Glomerular visceral epithelial cell (primary cell): ENCODE measurements around the gene ZNRD2.
"Not testable (repeated sequence)": the region's sequence is repeated elsewhere in the genome, so short reads cannot be mapped to it uniquely, and the experiment has no call there.

Experiments used
- DNase-seq: peaks from one replicate; pipeline ENCODE4 v3.0.0-alpha.2; 2016; ENCODE audit errors: extremely low spot score

Gene ZNRD2

GRCh38 chr11:65555693-65556231 is 14.5 kb upstream of the ZNRD2 start:
- DNase-seq: peak; percentile 95

GRCh38 chr11:65556470-65557279 is 13.6 kb upstream of the ZNRD2 start:
- no peak for DNase-seq

DNA sequence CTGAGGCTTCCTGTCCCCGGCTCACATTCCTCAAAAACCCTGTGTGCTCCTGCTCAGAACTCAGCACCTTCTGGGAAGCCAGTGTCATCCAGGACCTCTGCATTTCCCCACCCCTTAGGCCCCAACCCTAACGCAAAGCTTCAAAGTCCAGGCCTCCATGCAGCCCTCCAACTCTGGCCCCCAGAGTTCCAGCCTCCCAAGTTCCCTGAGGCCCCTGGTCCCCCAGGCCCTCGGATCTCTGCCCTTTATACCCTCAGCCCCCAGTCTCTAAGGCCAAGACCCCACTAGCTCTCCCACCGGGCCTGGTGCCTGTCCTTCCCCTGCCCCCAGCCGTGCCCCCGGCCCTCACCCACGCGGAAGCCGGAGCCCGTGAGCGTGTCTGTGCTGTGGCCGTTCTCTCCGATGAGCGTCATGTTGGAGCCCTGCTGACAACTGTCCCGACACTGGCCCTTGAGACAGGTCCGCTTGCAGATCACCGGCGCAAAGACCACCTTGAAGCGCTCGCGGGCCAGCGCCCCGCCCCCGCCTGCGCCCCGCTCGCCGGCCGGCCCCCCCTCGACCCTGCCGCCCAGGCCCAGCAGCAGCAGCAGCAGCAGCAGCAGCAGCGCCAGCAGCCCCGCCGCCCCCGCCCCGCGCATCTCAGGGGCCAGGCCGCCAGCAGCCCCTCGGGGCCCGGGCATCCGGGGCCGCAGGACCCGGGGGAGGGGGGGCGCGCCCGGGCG is 12.8 kb upstream of the ZNRD2 start:
- no peak for DNase-seq

DNA sequence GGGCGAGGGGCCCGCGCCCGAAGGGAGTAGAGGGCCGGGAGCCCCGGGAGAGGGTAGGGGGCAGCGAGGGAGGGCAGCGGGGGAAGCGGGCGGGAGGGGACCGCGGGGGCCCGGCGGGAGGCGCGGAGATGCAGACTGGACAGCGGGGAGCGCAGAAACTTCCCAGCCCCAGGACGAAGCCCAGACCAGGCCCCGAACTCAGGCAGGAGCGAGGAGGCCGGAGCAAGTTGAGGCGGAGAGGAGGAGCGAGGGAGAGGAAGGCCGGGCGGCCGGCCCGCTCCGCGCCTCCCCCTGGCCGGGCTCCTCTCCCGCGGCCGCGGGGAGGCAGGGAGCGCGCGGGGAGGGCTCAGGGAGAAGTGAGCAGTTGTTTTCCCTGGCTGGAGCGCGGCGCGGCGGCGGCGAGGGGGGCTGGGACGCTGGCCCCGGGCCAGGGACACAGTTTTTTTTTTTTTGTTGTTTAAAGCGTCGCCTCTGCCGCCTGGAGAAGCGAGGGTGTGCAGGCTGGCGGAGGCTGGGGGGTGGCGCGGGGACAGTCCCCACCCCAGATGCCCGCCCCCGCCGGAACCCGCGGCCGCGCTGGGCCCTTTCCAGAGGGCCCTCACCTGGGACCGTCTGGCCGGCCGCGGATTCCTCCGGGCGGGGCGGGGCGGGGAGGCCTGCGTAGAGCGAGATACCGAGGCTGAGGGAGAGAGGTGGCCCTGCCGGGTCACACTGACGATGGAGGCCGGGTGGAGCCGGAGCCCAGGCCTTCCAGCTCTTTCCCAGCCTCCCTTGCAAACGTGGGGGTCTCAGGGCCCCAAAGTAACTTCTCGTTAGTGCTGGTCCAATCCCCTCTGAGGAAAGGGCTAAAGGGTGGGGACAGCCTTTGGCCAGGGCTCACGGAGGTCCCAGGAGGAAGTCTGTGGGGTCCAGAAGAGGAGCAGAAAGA is 12.0 kb upstream of the ZNRD2 start, which contains the start of gene LTBP3:
Gene LTBP3, minus strand, starts transcription at position 358 of the 928 bp plus-strand sequence. CDS start 400 bp downstream, outside the sequence.
- peak; percentile 83 for DNase-seq

DNA sequence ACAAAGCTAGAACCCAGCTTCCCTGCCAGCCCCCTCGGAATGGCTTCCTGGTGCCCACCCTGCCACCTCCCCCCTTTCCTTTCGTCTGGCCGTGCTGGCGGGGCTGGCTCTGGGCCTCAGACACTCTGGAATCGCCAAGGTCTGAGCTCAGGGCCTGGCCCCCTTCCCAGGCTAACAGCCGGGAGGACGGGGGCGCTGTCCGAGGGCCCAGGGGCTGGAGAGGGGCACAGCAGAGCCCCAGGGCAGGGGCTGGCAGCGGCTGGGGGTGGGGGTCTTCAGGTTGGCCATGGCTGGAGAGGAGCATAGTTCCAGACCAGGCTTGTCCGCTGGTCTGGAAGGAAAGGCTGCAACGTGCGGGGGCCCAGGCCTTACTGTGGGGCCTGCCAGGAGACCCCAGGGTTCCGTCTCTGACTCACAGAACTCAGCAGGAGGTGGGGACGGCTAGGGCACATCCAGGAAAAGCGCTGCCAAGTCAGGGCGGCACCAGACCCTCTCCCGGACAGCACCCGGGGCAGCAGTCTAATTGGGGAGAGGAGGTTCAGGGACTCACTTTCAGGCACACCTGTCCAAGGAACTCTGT is 11.3 kb upstream of the ZNRD2 start:
- DNase-seq: peak; percentile 42

DNA sequence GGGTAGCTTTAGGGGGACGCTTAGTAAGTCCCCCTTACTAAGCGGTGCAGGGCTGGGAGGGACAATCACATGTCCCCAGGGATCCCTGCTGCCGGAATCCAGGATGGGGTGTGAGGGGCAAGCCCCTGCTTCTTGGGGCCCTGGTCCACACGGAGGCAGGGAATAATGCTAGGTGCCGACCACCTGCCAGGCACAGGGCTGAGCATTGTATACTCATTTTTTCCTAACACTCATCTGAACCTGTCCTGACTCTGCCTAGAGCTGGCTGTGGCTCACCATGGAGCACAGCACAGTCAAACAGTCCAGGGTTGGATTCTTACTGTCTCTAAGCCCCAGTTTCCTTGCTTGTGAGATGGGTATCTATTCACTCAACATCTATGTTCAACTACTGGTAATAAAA is 10.7 kb upstream of the ZNRD2 start:
- no peak for DNase-seq

GRCh38 chr11:65559951-65560537 is 10.2 kb upstream of the ZNRD2 start:
- peak; percentile 93 for DNase-seq

DNA sequence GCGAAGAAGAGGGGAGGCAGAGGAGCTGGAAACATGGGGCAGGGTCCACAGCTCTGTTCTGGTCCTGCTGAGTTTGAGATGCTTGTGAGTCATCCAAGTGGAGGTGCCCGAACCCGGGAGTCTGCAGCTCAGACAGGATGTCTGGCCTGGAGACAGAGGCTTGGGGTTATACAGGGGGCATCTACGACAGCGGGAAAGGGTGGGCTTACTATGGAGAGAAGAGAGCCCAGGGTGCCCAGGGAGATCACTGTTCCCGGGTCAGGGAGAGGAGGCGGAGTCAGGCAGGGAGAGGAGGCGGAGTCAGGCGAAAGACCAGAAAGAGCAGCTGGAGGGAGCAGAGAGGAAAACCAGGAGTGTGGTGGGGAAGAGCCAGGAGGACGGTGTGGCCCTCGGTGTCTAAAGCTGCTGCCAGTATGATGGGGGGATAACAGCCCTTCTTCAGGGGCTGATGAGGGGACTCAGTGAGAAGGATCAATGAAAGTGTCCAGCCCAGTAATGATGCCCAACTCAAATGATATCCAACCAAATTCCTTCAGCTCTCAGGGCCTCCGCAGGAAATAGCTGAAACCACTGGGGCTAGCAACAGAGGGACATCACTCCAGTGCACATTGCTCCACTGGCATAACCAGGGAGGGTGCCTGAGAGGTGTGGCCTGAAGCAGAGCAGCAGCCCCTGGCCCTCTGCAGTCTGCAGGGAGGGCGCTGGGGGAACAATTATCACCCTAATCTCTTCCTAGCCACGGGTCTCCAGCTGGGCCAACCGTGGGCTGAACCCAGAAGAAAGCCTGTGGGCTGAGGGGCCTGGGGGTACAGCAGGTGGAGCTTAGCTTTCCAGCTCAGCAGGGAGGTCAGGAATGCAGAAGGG is 9.5 kb upstream of the ZNRD2 start:
- DNase-seq: peak; percentile 77

- no peak for DNase-seq
Measured at GRCh38 chr11:65562020-65562419, 8.3 kb upstream of the ZNRD2 start.

DNA sequence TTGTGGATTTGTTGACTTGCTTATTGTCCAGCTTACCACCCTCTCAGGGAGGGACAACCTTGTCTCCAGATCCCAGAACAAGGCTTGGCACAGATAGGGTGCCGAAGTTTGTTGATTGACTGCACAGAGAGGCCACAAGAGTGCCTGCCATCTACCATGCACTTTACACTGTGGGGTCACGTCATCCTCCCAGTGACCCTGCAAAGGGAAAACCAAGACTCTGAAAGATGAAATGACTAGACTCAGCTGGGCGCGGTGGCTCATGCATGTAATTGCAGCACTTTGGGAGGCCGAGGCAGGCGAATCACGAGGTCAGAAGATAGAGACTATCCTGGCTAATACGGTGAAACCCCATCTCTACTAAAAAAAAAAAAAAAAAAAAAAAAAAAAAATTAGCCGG is 7.5 kb upstream of the ZNRD2 start:
- DNase-seq: no peak

GRCh38 chr11:65563601-65564000 is 6.7 kb upstream of the ZNRD2 start:
- no peak for DNase-seq

- not testable (repeated sequence) for DNase-seq
Measured at GRCh38 chr11:65564879-65565559, 5.3 kb upstream of the ZNRD2 start.

- no peak for DNase-seq
Measured at GRCh38 chr11:65565624-65566453, 4.4 kb upstream of the ZNRD2 start.

GRCh38 chr11:65569164-65569972 is 909 bp upstream of the ZNRD2 start:
- no peak for DNase-seq

GRCh38 chr11:65571420-65571819 is 1.1 kb downstream of the ZNRD2 start:
- no peak for DNase-seq

- peak; percentile 52 for DNase-seq
Measured at GRCh38 chr11:65571940-65572339, 1.7 kb downstream of the ZNRD2 start.

- DNase-seq: peak; percentile 85
Measured at GRCh38 chr11:65572356-65573051, 2.2 kb downstream of the ZNRD2 start, which contains the start of gene FAM89B. FAM89B (plus strand) TSS chr11:65572538; CDS start chr11:65572670, 132 bp downstream.
